Neural cell (in vitro differentiated cells): Measurements from ENCODE around the gene FAM227A. TPM values are rescaled to one million over a fixed set of nuclear protein-coding genes. Genes with fewer than 3 reads are reported as not detected.

ENCODE experiments used
- H2AFZ ChIP-seq: fragments of 200-600, 300-800 bp; sonication (generic), shearing (Covaris generic); 2 replicates; pipeline ENCODE4 v1.6.0; 2014; ENCODE audit warnings: low read depth, mild to moderate bottlenecking, antibody characterized with exemption, low read length, moderate library complexity
- H3F3A ChIP-seq: fragments of 200-600 bp; shearing (Covaris generic); 2 replicates; pipeline ENCODE4 v1.6.1; 2016; ENCODE audit warnings: mild to moderate bottlenecking, moderate library complexity, mixed read lengths, antibody characterized with exemption, low read length; ENCODE audit not compliant: insufficient read depth, poor library complexity, severe bottlenecking
- H3K27ac ChIP-seq: fragments of 200-600, 300-800 bp; sonication (generic), shearing (Covaris generic); 2 replicates; pipeline ENCODE4 v1.5.1; 2014; ENCODE audit warnings: mild to moderate bottlenecking, low read length, moderate library complexity
- H3K27me3 ChIP-seq: fragments of 300-800, 200-600 bp; sonication (generic), shearing (Covaris generic); 2 replicates; pipeline ENCODE4 v1.6.0; 2014; ENCODE audit warnings: mild to moderate bottlenecking, low read depth, low read length, moderate library complexity; ENCODE audit not compliant: insufficient read depth
- H3K36me3 ChIP-seq: fragments of 300-800, 200-600 bp; sonication (generic), shearing (Covaris generic); 2 replicates; pipeline ENCODE4 v1.5.1; 2014; ENCODE audit warnings: mild to moderate bottlenecking, antibody characterized with exemption, low read length, moderate library complexity; ENCODE audit not compliant: insufficient read depth
- H3K4me2 ChIP-seq: fragments of 300-800, 200-600 bp; sonication (generic), shearing (Covaris generic); 2 replicates; pipeline ENCODE4 v1.6.0; 2014; ENCODE audit warnings: mild to moderate bottlenecking, low read length
- H3K4me3 ChIP-seq: fragments of 300-800, 200-600 bp; sonication (generic), shearing (Covaris generic); 2 replicates; pipeline ENCODE4 v1.5.1; 2014; ENCODE audit warnings: mild to moderate bottlenecking, low read length, moderate library complexity
- H3K79me2 ChIP-seq: fragments of 200-600 bp; shearing (Covaris generic); replicated peaks from 2 replicates; pipeline ENCODE4 v1.6.0; 2014; ENCODE audit warnings: mild to moderate bottlenecking, low read length, moderate library complexity; ENCODE audit not compliant: insufficient read depth
- H3K9ac ChIP-seq: fragments of 300-800, 200-600 bp; sonication (generic), shearing (Covaris generic); 2 replicates; pipeline ENCODE4 v1.6.1; 2016; ENCODE audit warnings: mild to moderate bottlenecking, low read length, mixed read lengths
- H3K9me2 ChIP-seq: fragments of 200-600 bp; shearing (Covaris generic); 2 replicates; pipeline ENCODE4 v1.6.1; 2016; ENCODE audit warnings: mild to moderate bottlenecking, low read length, mixed read lengths; ENCODE audit not compliant: insufficient read depth
- H3K9me3 ChIP-seq: fragments of 200-600, 300-800 bp; sonication (generic), shearing (Covaris generic); 2 replicates; pipeline ENCODE4 v1.6.1; 2016; ENCODE audit warnings: mild to moderate bottlenecking, mixed run types, low read length, moderate library complexity, mixed read lengths
- H4K20me1 ChIP-seq: fragments of 200-600 bp; shearing (Covaris generic); 2 replicates; pipeline ENCODE4 v1.6.1; 2016; ENCODE audit warnings: mild to moderate bottlenecking, mixed run types; ENCODE audit not compliant: insufficient read depth
- EP300 ChIP-seq: fragments of 450-650 bp; conservative IDR thresholded peaks from 2 replicates; pipeline ENCODE4 v1.6.1; 2014; ENCODE audit warnings: antibody characterized with exemption, mild to moderate bottlenecking, moderate library complexity; ENCODE audit not compliant: poor library complexity, severe bottlenecking
- EZH2 ChIP-seq: fragments of 200-600, 300-800 bp; shearing (Covaris generic), sonication (generic); IDR thresholded peaks from 2 replicates; pipeline ENCODE4 v1.6.1; 2014; ENCODE audit warnings: antibody characterized with exemption, low read length, borderline replicate concordance, mild to moderate bottlenecking; ENCODE audit not compliant: insufficient read depth, poor library complexity, severe bottlenecking
- MXI1 ChIP-seq: fragments of 450-650 bp; conservative IDR thresholded peaks from 2 replicates; pipeline ENCODE4 v1.6.1; 2014; ENCODE audit warnings: antibody characterized with exemption, mild to moderate bottlenecking; ENCODE audit not compliant: poor library complexity, severe bottlenecking
- POLR2AphosphoS5 ChIP-seq: IDR thresholded peaks from 2 replicates; pipeline ENCODE4 v1.6.1; 2012
- RAD21 ChIP-seq: fragments of 450-650 bp; conservative IDR thresholded peaks from 2 replicates; pipeline ENCODE4 v1.6.1; 2014; ENCODE audit warnings: antibody characterized with exemption, mild to moderate bottlenecking, moderate library complexity
- SMC3 ChIP-seq: fragments of 450-650 bp; conservative IDR thresholded peaks from 2 replicates; pipeline ENCODE4 v1.6.1; 2014; ENCODE audit warnings: antibody characterized with exemption, mild to moderate bottlenecking, moderate library complexity; ENCODE audit not compliant: poor library complexity
- TAF1 ChIP-seq: IDR thresholded peaks from 2 replicates; pipeline ENCODE4 v1.6.1; 2012; ENCODE audit warnings: low read depth
- polyA plus RNA-seq: library from polyadenylated mRNA; depleted of rRNA; stranded (reverse); fragments of >200 nt; gene quantifications from 2 replicates; pipeline ENCODE4 v1.2.3, GENCODE V29; 2014
- TF ChIP-seq, protein P1 (sequence below): IDR thresholded peaks from 2 replicates; pipeline ENCODE4 v1.6.1; 2012; ENCODE audit warnings: borderline replicate concordance
- TF ChIP-seq, protein P2 (sequence below): fragments of 450-650 bp; IDR thresholded peaks from 2 replicates; pipeline ENCODE4 v1.5.1; 2014; ENCODE audit warnings: antibody characterized with exemption, mild to moderate bottlenecking, moderate library complexity; ENCODE audit not compliant: poor library complexity, severe bottlenecking

Gene FAM227A
- polyA plus RNA-seq, 1 donor from 2014 or later, result 14.0 TPM

DNA sequence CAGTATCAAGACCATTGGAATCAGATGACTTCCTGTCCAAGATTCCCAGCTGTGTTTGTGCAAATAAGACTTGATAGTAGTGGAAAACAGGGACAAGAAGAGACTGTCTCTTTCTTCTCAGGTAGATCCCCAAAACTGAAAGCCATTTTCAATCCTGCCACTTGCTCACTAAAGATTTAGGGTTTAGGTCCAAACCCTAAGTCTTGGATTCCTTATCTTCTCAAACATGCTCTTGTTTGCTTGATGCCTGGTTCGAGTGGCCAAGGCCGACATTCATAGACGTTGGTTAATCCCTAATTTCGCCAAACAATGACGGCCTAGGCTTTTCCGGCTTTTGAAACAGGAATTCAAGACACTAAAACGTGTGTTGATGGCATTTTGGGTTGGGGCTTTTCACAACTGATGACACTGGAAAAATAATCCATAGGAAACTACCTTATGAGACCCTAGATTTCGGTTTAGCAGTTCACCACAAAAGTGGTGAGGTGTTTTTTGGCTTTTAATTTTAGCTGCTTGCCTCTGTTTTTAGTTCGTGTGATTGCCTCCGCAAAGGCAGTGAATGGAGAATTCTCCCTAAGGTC, 48.6 kb upstream of the FAM227A start:
- Histone ChIP-seq H3K79me2 (peaks cover 34% of the 10 kb centered on the region), H3F3A (no peaks in the 10 kb centered on the region), H3K4me2 (peak overlapping the region; percentile 87), H2AFZ (peak overlapping the region; percentile 47), H3K9ac (peak overlapping the region; percentile 72), H3K4me3 (peak overlapping the region; percentile 66), H4K20me1 (no peaks in the 10 kb centered on the region), H3K27ac (peak overlapping the region; percentile 87), H3K36me3 (no peaks in the 10 kb centered on the region), H3K9me3 (no peaks in the 10 kb centered on the region), H3K9me2 (no peaks in the 10 kb centered on the region), H3K27me3 (no peaks in the 10 kb centered on the region)
- TF ChIP-seq SMC3 (no peak), TAF1 (no peak)

DNA sequence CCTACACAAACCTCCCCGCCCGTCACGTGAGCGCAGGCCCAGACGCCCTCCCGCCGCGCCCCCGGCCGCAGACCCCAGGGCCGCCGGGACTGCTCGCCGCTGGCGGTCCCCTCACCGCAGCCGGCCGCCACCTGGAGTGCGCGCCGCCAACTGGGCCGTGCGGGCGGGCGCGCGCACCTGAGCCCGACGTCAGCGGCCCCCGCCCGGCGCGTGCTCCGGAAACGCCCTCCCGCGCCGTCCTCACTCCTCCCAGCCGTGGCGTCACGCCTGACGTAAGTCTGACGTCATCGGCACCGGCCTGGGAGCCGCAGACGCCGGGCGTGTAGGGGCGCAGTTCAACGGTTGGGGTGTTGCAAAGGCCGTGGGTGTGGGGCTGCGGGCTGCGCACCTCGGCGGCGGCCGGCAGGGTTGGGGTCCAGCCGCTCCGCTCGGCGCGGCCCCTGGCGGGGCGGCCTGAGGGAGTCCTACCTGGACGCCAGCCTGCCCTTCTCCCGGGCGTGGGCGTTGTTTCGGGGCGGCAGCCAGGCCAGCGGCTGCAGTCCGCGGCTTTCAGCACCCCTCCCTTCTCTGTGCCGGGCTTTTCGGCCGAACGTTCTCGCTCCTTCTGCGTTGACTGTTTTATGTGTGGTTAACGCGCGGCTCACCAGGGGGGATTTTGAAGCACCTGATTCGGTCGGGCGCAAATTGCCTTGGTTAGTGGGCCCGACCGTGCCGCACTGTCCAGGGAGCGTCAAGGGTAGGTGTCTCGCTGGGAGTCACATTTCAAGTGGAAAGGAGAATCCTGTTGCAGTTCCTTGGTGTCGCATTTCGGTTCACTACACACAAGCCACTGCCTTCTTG, 44.8 kb upstream of the FAM227A start, which contains the start of gene JOSD1:
TSS of gene JOSD1 (minus strand) at position 155 of the 840 bp plus-strand sequence. CDS start 956 bp downstream, outside the sequence.
- peak within 1 kb of the TSS; percentile 53 for H2AFZ ChIP-seq
- no peaks in the 10 kb centered on the region for H4K20me1 ChIP-seq
- H3K36me3 ChIP-seq, result no peaks in the 10 kb centered on the region
- peak within 1 kb of the TSS; percentile 94 for H3K9ac ChIP-seq
- no peaks in the 10 kb centered on the region for H3F3A ChIP-seq
- H3K9me3 ChIP-seq, result no peaks in the 10 kb centered on the region
- H3K9me2 ChIP-seq, result no peaks in the 10 kb centered on the region
- TF ChIP-seq RAD21 (no peak), MXI1 (peak; percentile 73), TAF1 (peak; percentile 73), EP300 (peak; percentile 86), SMC3 (peak; percentile 21), EZH2 (no peak), POLR2AphosphoS5 (peak; percentile 98)
- TF ChIP-seq, protein P1, sequence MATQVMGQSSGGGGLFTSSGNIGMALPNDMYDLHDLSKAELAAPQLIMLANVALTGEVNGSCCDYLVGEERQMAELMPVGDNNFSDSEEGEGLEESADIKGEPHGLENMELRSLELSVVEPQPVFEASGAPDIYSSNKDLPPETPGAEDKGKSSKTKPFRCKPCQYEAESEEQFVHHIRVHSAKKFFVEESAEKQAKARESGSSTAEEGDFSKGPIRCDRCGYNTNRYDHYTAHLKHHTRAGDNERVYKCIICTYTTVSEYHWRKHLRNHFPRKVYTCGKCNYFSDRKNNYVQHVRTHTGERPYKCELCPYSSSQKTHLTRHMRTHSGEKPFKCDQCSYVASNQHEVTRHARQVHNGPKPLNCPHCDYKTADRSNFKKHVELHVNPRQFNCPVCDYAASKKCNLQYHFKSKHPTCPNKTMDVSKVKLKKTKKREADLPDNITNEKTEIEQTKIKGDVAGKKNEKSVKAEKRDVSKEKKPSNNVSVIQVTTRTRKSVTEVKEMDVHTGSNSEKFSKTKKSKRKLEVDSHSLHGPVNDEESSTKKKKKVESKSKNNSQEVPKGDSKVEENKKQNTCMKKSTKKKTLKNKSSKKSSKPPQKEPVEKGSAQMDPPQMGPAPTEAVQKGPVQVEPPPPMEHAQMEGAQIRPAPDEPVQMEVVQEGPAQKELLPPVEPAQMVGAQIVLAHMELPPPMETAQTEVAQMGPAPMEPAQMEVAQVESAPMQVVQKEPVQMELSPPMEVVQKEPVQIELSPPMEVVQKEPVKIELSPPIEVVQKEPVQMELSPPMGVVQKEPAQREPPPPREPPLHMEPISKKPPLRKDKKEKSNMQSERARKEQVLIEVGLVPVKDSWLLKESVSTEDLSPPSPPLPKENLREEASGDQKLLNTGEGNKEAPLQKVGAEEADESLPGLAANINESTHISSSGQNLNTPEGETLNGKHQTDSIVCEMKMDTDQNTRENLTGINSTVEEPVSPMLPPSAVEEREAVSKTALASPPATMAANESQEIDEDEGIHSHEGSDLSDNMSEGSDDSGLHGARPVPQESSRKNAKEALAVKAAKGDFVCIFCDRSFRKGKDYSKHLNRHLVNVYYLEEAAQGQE, result peak; percentile 70
- TF ChIP-seq, protein P2, sequence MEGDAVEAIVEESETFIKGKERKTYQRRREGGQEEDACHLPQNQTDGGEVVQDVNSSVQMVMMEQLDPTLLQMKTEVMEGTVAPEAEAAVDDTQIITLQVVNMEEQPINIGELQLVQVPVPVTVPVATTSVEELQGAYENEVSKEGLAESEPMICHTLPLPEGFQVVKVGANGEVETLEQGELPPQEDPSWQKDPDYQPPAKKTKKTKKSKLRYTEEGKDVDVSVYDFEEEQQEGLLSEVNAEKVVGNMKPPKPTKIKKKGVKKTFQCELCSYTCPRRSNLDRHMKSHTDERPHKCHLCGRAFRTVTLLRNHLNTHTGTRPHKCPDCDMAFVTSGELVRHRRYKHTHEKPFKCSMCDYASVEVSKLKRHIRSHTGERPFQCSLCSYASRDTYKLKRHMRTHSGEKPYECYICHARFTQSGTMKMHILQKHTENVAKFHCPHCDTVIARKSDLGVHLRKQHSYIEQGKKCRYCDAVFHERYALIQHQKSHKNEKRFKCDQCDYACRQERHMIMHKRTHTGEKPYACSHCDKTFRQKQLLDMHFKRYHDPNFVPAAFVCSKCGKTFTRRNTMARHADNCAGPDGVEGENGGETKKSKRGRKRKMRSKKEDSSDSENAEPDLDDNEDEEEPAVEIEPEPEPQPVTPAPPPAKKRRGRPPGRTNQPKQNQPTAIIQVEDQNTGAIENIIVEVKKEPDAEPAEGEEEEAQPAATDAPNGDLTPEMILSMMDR, result peak; percentile 43
- H3K27me3 ChIP-seq, result no peaks in the 10 kb centered on the region
- H3K79me2 ChIP-seq, result peaks cover 44% of the 10 kb centered on the region
- peak within 1 kb of the TSS; percentile 89 for H3K27ac ChIP-seq
- peak within 1 kb of the TSS; percentile 94 for H3K4me3 ChIP-seq
- H3K4me2 ChIP-seq, result peak within 1 kb of the TSS; percentile 98
